ENCODE results near the gene UROC1.

The UROC1 gene

DNA sequence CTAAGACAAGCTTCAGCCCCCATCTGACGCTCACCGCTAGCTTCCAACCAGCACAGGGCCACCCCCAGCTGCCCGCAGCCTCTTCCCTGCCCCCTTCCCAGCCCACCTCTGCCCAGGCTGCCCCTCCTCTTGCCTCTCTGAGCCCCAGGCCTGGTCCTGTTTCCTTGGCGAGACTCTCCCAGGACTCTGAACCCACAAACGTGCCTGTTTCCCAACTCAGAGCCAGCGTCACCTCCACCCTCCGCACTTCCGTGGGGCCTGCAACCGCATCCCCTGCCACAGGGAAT lies 76.9 kb downstream of the UROC1 start:
- DNase-seq (ENCODE audit: low read depth in 2 of 2): no peak

DNA sequence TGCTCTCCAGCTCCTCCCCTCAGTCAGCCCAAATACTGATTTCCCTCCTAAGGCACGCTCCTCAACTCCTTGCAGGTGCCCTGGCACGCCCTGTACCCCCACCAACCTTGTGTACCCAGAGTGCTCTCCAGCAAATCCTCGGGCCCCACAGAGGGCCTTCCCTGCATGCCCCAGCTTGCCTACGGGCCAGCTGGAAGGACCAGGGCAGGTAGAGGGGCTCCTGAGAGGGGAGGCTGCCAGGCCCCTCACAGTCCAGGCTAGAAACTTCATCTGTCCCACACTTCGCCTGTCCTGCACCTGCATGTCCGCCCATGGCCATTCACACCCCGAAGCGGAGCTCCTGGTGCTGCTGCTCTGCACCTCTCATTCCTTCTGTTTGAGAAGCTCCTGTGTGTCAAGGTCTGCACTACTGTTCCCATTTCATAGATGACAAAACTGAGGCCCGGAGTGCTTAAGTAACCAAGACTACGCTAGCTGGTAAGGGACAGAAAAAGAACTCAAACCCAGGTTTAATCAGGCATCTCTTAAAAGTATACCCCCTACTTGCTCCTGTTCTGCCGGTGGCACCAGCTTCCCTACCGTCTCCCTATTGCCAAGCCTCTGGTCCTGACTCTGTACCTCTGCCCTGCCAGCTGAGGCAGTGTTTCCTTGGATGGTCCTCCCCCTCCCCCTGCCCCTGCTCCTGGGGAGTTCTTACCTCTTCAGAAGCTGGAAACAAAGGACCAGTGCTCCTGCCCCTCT lies 77.4 kb downstream of the UROC1 start:
- DNase-seq (ENCODE audit: low read depth in 2 of 2): no peak

DNA sequence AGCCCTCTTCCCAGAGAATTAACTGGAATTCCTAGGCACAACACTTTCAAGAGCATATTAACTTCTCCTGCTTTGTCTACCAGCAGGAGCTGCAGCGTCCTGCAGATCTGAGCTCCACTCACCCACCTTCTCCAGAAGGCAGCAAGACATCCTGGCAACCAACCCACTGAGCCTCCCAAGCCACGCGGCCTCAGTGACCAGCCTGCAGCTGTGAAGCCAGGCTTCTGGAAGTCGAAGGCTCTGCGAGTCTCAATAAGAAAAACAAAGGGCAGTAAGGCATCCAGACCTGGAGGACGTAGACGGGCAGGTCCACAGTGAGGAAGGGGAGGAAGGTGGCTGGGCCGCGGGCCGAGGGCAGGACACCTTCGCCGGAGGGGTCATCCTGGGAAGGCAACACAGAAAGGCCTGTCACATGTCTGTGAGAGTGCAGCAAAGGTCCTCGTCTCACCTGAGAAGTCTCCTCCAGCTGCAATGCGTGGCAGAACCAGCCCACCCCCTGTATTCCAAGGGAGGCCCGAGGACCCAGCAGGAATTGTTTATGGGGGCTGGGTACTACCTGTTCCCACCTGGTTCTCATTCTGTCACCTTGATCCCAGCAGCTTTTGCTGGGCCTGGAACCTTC lies 78.1 kb downstream of the UROC1 start:
- DNase-seq (ENCODE audit: low read depth in 2 of 2): no peak

DNA sequence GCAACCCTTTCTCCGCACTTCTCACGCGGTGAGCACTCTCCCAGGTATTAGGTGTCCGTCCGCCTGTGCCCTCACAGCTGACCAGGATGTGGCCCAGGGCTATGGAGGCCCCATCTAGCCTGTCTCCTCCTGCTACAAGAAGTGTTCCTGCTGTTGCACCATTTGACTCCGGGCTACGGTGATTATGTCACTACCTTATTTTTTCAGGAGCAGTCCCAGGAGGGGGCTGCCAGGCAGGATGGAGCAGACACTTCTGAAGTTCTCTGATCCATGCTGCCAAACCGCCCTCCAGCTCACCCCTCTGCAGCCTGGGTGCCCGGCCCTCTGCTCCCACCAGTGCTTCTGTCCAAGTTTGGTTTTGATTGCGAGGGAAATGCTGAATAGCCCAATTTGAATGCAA lies 78.8 kb downstream of the UROC1 start:
- no peak for DNase-seq (ENCODE audit: low read depth in 2 of 2)

DNA sequence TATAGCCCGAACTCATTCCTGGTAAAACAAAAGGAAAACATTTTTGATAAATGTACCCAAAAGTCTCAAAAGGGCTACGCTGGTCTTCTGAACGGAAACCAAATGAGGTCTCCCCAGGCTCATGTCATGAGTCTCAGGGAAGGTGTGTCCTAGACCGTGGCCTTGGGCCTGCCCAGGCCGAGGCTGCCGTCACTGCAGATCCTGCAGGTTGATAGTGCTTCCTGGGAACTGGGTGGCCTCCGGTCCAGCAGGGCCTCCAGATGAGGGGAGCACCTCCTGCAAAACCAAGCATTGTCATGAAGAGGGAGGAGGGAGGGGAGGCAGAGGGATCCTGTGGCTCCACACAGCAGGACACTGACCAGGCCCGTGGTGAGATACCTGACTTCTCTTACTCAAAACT lies 79.4 kb downstream of the UROC1 start:
- no peak for DNase-seq (ENCODE audit: low read depth in 2 of 2)

DNA sequence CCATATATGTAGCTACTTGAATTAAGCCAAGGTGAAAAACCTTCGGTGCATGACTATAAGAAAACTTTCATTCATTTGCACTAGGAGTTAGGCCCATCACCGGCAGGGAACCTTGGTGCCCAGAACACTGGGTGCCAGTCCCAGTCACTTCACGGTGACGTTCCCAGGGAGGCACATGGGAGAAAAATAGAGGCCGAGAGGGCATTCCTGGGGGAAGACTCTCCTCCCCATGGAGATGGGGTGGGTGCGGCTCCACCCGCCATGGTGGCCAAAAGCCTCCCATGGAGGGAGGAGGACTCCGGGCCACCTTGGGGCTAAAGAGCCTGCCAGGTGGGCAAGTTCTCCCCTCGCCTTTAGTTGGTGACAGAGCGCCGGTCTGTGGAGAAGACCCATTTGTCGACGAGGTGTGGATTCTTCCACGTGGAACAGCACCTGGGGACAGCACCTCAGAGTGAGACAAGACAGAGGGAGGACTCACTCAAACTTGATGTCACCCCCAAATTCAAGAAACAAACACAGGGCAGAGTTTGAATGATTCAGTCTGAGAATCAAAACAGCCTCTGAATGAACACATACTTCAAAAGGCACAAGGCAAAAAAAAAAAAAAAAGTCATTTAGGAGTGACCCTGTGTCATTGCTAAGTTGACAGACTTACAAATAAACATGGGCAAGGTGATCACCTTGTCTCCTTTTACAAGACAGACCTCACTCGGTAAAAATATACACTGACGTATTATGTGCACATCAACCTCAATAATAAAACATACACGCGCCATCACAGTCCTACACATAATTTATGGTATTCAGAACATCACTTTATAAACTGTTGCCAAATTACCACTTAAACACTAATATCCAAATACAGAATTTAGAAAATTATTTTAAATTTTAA lies 80.5 kb downstream of the UROC1 start:
- DNase-seq (ENCODE audit: low read depth in 2 of 2): no peak

DNA sequence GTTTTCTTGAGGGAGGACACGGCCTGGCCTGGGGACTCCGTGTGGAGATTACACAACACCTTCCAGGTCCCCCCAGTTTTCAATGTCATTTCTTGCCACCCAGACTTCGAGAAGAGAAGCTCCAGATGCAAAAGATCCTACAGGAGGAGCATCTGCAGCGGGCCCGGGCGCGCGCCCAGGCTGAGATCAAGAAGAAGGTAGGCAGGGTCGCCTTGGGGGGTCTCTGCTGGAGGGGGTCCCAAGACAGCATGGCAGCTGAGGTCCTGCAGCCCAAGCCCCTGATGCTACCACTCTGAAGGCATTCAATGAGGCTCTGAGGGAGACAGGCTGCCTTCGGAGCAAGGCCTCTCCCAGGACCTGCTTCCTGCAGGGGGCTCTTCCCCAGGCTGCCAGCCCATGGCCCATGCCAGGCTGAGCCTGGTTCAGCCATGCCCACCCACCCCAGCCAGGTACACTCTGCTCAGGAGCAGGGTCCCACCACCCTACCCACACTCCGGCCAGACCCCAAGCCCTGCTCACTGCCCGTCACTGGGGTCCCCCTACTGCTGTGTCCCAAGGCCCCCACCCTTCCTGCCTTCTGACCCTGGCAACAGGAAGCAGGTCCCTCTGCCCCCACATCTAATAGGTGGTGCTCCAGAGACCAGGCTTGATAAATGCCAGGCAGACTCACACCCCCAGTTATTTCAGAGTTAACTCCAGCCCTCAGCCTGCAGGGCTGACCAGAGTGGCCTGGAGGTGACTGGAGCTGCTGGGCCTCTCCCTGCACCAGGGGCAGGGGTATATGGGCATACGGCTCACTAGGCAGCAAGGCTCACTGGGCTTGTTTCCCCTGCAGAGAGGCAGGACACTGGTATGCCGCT lies 81.9 kb downstream of the UROC1 start:
- DNase-seq (ENCODE audit: low read depth in 2 of 2): no peak

DNA sequence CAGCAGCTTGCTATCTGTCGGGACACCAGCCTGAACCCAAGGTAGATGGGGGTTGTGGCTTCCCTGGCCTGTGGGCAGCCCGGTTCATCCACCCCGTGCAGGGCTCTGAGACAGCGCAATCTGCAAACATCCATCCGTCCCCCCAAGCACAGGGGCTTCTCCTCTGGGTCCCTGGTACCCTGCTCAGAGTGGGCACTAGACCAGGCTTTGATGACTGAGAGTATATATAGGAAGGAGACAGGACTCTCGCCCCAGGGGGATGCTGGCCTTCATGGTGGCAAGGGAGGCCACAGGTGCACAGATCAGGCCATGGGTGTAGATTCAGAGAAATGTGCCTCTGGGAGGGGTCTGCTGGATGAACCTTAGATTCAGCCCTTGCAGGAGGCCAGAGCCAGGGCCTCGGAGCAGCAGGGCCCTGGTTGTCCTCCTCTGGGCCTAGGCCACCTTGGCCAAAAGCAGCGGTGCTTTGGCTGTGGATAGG lies 82.6 kb downstream of the UROC1 start:
- DNase-seq (ENCODE audit: low read depth in 2 of 2): no peak

DNA sequence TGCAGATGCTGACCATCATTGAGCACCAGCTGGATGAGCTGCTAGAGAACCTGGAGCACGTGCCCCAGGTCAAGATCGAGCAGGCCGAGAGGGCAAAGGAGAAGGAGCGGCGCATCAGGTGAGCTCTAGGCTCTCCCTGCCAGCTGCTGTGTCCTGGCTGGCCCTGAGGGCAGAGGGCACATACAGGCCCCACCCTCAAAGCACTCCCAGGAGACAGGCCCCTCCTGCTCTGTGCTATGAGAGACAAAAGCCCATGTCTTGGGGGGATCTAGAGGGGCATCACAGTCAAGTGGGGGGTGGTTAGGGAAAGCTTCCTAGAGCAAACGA lies 83.3 kb downstream of the UROC1 start:
- DNase-seq (ENCODE audit: low read depth in 2 of 2): no peak

DNA sequence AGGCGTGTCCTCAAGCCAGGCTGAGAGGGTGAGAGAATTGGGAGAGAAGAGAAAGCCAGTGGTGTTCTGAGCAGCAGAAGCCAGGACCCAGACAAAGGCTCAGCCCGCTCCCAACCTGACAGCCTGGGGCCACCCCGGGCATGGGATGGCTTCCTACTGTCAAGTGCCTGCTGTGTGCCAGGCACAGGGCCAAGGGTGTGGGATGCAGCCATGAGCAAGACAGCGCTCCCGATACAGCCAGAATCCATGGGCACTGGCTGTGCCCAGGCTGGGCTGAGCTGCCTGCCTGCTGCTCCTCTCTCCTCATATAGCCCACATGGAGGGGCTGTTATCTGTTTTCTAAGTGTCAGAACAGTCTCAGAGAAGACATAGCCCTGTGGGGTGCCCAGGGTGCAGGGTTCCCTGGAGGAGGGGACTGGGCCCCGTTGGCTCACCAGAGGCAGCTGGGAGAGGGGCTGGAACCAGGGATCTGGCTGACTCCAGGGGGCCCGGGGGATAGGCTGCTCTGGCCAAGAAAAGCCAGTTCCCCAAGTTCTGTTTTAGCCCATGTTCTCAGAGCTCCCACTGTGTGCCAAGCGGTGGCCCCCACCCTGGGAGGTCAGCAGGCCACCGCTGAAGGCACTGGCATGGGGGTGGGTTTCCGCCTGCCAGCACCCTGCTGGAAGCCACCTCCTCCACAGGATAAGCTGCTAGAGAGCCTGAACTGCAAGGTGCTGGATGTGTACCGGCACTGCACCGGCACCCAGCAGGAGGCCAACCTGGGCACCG lies 83.9 kb downstream of the UROC1 start:
- DNase-seq (ENCODE audit: low read depth in 2 of 2): no peak

DNA sequence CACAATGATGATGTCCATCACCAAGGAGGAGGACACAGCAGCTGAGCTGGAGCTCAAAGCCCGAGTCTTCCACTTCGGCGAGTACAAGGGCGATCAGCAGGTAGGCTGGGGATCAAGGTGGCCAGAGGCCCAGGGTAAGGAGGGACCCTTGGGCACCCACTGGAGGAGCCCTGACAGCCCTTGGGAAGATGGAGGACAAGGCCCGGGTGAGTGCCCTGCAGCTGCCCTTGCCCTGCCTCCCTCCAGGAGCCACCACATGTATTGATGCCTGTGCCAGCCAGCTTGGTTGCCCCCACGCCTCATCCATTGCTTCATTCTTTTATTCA lies 84.5 kb downstream of the UROC1 start:
- no peak for DNase-seq (ENCODE audit: low read depth in 2 of 2)

DNA sequence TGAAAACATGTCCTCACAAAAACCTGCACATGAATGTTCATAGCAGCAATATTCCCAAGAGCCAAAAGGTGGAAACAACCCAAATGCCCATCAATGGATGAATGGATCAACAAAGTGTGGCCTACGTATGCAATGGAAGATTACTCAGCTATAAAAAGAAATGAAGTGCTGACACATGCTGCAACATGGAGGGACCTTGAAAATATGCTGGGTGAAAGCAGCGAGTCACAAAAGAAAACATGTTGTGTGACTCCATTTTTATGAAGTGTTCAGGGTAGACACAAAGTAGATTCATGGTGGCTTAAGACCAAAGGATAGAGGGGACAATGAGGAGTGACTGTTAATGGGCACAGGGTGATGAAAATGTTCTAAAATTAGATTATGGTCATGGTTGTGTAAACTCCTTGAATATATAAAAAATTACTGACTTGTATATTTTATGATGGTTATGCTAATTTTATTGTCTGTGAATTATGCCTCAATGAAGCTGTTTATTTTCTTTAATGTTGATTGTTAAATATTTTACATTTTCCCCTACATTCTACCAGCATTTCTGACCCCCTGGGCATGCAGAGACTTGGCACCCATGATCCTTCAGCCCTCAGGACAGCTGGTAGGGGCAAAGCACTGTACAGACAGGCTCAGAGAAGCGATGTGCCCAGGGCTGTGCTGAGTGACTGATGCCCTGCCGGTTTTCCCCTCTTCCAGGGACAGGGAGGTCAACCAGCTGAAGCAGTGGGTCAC lies 85.0 kb downstream of the UROC1 start:
- DNase-seq (ENCODE audit: low read depth in 2 of 2): no peak
